HFF-Myc (cell line): Measurements from ENCODE around the gene POLE.
A peak's percentile ranks its signal among the peaks of the same experiment; 100 is the strongest.

Experiments
- DNase-seq: peaks from one replicate; pipeline ENCODE4 v3.0.0-alpha.2; 2011; ENCODE audit warnings: low read depth; ENCODE audit errors: extremely low read depth
- H3K4me3 ChIP-seq: replicated peaks from 2 replicates; pipeline ENCODE4 v1.5.1; 2011; ENCODE audit warnings: low read depth, mild to moderate bottlenecking, control low read depth, low read length
- TF ChIP-seq, protein P1 (sequence below): IDR thresholded peaks from 2 replicates; pipeline ENCODE4 v1.5.1; 2012; ENCODE audit warnings: mild to moderate bottlenecking, low read depth, low read length, control low read depth; ENCODE audit errors: missing control alignments

The POLE gene

DNA sequence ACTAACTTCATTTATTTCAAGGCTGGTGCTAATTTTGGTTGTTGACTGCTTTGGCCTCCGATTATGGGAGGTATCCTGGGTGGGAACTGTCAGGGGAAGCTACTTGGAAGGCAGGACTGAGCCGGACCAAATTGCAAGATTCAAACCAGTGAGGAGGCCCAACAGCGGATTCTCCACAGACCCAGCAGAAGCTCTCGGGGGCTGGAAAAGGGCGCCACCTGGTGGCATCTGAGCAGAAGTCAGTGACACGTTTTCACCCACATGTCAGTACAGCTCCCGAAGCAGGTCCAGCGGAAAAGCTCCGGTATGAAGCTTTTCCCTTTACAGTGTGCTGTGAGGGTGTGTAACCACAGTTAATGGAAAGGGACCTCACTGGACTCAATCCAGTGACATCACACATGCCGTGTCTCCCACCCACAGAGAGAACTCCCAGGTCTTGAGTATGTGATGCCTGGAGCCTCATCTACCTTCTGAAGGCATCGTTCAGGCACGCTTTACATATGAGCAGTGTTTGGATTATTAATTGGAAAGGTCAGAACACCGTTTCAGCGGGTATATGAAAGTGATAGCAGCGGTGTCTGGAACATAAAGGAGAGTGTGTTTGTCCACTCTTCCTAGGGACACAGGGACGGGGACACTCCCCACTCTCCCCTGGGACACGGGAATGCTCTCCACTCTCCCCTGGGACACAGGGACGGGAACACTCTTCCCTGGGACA lies 72.1 kb downstream of the POLE start:
- TF ChIP-seq, protein P1, sequence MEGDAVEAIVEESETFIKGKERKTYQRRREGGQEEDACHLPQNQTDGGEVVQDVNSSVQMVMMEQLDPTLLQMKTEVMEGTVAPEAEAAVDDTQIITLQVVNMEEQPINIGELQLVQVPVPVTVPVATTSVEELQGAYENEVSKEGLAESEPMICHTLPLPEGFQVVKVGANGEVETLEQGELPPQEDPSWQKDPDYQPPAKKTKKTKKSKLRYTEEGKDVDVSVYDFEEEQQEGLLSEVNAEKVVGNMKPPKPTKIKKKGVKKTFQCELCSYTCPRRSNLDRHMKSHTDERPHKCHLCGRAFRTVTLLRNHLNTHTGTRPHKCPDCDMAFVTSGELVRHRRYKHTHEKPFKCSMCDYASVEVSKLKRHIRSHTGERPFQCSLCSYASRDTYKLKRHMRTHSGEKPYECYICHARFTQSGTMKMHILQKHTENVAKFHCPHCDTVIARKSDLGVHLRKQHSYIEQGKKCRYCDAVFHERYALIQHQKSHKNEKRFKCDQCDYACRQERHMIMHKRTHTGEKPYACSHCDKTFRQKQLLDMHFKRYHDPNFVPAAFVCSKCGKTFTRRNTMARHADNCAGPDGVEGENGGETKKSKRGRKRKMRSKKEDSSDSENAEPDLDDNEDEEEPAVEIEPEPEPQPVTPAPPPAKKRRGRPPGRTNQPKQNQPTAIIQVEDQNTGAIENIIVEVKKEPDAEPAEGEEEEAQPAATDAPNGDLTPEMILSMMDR: peak; percentile 85
- H3K4me3 ChIP-seq: no peak overlapping the region

DNA sequence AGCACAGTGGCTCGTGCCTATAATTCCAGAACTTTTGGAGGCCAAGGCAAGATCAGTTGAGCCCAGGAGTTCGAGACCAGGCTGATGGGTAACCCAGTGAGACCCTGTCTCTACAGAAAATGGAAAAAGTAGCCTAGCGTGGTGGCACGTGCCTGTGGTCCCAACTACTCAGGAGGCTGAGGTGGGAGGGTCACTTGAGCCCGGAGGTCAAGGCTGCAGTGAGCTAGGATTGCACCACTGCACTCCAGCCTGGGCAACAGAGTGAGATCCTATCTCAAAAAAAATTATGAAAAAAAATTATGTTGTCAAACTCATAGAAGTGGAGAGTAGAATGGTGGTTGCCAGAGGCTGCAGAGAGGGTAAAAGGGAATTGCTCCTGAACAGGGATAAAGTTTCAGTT lies 73.1 kb downstream of the POLE start:
- H3K4me3 ChIP-seq: no peak overlapping the region
- DNase-seq: no peak
- TF ChIP-seq, protein P1: no peak

More for the DNA sequence above, 72.1 kb downstream of the POLE start:
- peak; percentile 66 for DNase-seq

DNA sequence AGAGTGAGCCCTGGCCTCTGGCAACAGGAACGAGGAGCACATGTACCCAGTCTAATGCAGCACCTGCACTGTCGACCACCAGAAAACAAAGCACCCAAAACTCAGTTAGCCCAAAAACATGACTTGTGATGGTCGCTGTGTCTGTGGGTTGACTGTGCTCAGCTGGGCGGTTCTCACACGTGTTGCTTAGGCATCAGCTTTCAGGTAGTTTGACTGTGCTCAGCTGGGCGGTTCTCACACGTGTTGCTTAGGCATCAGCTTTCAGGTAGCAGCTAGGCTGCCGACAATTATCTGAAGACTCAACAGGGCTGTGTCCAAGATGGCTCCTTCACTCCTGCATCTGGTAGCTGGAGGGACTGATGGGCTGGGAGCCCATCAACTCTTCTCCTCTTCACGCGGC lies 75.5 kb downstream of the POLE start:
- no peak for DNase-seq
- TF ChIP-seq, protein P1: no peak
- H3K4me3 ChIP-seq: no peak overlapping the region

DNA sequence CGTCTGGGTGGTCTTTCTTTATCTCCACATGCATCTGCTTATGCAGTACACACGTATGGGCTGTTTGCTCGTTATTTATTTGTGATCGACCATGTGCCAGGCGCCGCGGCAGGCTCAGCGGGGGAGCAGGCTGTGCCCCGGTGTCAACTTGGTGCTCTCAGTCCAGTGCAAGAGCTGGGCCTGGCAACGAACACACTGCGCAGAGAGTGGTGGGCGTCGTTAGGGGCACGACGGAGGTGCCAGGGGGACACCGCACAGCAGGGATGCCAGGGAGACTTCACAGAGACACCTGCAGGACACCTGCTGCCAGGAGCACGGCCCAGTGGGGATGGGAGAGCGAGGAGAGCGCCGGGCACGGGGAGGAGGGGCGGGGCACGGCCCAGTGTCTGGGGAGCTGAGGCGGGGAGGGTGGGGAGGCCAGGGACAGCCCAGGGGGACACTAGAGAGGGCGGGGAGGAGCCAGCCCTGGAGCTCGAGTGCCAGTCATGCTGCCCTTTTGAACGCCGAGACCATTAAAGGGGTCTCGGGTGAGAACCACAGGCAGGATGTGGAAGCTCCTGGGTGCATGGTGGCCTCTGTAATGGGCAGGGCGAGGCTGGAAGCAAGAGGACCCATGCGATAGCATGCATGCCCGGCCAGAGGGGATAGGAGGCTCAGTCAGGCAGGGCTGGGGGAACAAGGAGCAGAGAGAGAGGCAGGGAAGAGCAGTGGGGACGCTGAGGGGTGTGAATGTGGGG lies 76.1 kb downstream of the POLE start:
- no peak for DNase-seq
- TF ChIP-seq, protein P1: no peak
- no peak overlapping the region for H3K4me3 ChIP-seq

DNA sequence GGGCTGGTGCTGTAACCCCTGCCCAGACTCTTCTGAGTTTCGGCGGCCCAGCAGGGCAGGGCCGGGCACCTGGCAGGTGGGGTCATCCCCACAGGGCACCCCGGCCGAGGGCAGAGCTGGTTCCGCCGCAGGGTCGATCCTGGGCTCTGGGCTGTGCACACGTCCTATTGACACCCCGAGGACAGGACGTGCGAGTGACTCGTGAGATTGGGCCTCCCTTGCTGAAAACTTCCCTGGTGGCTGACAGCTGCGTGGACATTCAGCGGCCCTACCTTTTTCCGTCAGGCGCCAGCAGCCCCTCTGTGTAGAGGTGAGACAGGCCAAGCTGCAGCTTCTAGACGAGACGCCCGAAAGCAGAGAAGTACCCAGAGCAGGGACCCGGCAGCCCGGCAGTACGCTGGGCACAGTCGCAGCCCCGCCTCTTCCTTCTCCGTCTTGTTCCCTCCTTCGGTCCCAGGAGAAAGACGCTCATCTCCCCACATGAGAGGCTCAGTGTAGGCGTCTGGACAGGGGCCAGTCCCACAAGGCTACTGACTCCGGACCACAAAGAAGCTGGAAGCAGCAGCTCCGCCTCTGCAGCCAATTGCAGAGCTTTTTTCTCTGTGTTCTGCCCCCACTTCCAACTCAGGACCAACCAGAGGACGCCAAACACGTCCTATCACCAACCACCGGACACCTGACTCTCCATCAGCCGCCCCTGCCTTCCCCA lies 76.9 kb downstream of the POLE start, which contains the start of gene LRCOL1:
LRCOL1 (minus strand) TSS at position 532 of the 709 bp plus-strand sequence. CDS start 4,331 bp downstream, outside the sequence.
- no peak for DNase-seq
- TF ChIP-seq, protein P1: no peak
- peak within 1 kb of the TSS; percentile 16; the same call in 1 of the 2 replicates for H3K4me3 ChIP-seq

DNA sequence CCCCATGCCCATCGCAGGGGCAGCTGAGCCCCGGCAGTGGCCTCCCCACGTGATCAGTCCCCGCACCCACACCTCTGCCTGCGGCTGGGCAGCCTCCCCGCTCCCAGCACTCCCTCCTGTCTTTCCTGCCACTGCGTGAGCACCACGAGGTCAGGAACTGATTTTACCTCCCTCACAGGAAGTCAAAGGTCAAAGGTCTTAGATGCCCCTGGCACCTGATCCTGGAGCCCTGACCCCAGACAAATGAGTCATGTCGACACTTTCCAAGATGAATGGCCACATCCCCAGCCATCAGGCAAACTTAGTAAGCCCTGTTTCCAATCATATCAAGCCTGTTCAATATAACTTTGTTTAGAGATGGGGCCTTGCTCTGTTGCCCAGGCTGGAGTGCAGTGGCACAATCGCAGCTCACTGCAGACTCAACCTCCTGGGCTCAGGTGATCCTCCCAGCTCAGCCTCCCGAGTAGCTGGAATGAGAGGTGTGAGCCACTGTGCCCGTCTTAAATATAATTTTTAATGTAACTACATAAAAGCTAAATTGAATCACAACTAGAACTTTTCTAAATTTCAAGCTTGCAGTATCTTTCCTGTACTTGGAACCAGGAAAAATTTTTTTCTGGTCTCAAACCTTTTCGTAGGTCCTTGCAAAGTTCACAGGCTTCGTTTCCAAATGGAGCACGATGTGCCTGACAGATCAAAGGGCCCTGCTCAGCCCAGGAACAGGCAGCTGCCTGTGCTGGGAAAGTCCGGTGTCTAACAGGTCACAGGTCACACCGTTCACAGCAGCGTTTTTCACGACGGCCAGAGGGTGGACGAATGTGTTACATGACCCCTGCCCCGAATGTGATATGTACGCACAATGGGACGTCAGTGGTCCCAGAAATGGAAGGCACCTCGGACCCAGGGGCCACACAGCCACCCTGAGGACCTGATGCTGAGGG lies 78.6 kb downstream of the POLE start:
- TF ChIP-seq, protein P1: no peak
- no peak overlapping the region for H3K4me3 ChIP-seq
- no peak for DNase-seq
